HepG2 (cell line): ENCODE data around the gene UBA6. TPM values are rescaled to one million over a fixed set of nuclear protein-coding genes. Genes with fewer than 3 reads are reported as not detected.

ENCODE experiments used
- ZNF205 ChIP-seq: IDR thresholded peaks from 2 replicates; pipeline ENCODE4 v1.6.1; 2018; ENCODE audit warnings: missing biosample characterization, missing genetic modification reagents
- ZNF367 ChIP-seq: sonication (generic); formaldehyde crosslinking; IDR thresholded peaks from 2 replicates; pipeline ENCODE4 v1.4.0; 2020; ENCODE audit warnings: missing genetic modification reagents, borderline replicate concordance
- polyA plus RNA-seq, 8 experiments: library from polyadenylated mRNA; depleted of rRNA in 3 of 8; stranded (reverse) in 7 of 8; unstranded in 1 of 8; fragments of >200 nt; fragmentation: Illumina TruSeq in 4 of 8; extraction: Trizol in 4 of 8; gene quantifications; 2 replicates each; pipeline versions ENCODE4 v1.2.1 to v1.2.3, GENCODE V29; 2011 to 2016; ENCODE audit warnings: low read depth in 4 of 8, missing spikeins in 1 of 8, mixed read lengths in 1 of 8; ENCODE audit not compliant: insufficient read depth in 1 of 8
- total RNA-seq, 5 experiments: library from RNA; depleted of rRNA; stranded (reverse); fragments of >200 nt; fragmentation: Illumina TruSeq; extraction: Trizol; gene quantifications; 2 replicates each; pipeline ENCODE4 v1.2.3, GENCODE V29; 2016; ENCODE audit warnings: low read depth in 1 of 5
- TF ChIP-seq, protein P1 (sequence below): sonication (generic); formaldehyde crosslinking; conservative IDR thresholded peaks from 2 replicates; pipeline ENCODE4 v1.8.0; 2022; ENCODE audit warnings: low read depth, missing genetic modification reagents
- TF ChIP-seq, protein P2 (sequence below): sonication (generic); formaldehyde crosslinking; conservative IDR thresholded peaks from 2 replicates; pipeline ENCODE4 v1.4.0; 2020; ENCODE audit warnings: missing genetic modification reagents
- TF ChIP-seq, protein P3 (sequence below): sonication (generic); formaldehyde crosslinking; IDR thresholded peaks from 2 replicates; pipeline ENCODE4 v1.4.0; 2020; ENCODE audit warnings: missing genetic modification reagents, borderline replicate concordance

The UBA6 gene
- total and polyA plus RNA-seq, 2 of the 13 experiments (the other 11 are each of a cell fraction or from before 2014, with no cell fraction given): 33.3 to 75.4 TPM

DNA sequence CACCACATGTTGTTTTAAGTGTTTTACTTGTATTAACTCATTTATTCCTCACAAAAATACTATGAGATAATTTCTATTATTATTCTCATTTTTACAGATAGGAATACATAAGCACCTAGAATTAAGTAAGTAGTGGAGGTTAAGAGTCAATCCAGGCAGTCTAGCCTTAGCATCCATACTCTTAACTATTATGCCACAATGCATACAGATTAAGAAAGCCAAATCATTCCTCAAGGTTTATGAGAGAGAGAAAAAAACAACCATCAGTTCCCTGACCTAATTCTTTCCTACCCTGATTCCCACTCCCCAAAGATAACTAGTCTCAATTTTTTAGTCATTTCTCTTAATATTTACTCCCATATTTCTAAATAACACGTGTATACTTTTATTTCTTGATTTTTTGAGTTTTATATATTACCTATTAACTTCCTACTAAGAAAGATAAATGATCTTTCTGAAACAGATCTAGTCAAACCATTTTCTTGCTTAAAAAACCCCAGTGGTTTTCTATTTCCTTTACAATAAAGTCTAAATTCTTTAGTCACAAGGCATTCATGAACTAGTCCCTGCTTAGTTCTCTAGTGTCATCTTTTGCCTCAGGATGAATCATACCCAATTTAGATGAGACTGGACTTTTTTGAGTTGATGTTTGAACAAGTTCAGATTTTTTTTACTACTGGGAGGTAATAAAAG is 16.0 kb downstream of the UBA6 start (continued):
- TF ChIP-seq, protein P1, sequence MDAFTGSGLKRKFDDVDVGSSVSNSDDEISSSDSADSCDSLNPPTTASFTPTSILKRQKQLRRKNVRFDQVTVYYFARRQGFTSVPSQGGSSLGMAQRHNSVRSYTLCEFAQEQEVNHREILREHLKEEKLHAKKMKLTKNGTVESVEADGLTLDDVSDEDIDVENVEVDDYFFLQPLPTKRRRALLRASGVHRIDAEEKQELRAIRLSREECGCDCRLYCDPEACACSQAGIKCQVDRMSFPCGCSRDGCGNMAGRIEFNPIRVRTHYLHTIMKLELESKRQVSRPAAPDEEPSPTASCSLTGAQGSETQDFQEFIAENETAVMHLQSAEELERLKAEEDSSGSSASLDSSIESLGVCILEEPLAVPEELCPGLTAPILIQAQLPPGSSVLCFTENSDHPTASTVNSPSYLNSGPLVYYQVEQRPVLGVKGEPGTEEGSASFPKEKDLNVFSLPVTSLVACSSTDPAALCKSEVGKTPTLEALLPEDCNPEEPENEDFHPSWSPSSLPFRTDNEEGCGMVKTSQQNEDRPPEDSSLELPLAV (CRISPR knock-in tag): no peak
- TF ChIP-seq ZNF367 (CRISPR knock-in tag): no peak
- TF ChIP-seq ZNF205 (CRISPR knock-in tag): no peak
- TF ChIP-seq, protein P2, sequence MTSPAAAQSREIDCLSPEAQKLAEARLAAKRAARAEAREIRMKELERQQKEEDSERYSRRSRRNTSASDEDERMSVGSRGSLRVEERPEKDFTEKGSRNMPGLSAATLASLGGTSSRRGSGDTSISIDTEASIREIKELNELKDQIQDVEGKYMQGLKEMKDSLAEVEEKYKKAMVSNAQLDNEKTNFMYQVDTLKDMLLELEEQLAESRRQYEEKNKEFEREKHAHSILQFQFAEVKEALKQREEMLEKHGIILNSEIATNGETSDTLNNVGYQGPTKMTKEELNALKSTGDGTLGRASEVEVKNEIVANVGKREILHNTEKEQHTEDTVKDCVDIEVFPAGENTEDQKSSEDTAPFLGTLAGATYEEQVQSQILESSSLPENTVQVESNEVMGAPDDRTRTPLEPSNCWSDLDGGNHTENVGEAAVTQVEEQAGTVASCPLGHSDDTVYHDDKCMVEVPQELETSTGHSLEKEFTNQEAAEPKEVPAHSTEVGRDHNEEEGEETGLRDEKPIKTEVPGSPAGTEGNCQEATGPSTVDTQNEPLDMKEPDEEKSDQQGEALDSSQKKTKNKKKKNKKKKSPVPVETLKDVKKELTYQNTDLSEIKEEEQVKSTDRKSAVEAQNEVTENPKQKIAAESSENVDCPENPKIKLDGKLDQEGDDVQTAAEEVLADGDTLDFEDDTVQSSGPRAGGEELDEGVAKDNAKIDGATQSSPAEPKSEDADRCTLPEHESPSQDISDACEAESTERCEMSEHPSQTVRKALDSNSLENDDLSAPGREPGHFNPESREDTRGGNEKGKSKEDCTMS: no peak
- TF ChIP-seq, protein P3, sequence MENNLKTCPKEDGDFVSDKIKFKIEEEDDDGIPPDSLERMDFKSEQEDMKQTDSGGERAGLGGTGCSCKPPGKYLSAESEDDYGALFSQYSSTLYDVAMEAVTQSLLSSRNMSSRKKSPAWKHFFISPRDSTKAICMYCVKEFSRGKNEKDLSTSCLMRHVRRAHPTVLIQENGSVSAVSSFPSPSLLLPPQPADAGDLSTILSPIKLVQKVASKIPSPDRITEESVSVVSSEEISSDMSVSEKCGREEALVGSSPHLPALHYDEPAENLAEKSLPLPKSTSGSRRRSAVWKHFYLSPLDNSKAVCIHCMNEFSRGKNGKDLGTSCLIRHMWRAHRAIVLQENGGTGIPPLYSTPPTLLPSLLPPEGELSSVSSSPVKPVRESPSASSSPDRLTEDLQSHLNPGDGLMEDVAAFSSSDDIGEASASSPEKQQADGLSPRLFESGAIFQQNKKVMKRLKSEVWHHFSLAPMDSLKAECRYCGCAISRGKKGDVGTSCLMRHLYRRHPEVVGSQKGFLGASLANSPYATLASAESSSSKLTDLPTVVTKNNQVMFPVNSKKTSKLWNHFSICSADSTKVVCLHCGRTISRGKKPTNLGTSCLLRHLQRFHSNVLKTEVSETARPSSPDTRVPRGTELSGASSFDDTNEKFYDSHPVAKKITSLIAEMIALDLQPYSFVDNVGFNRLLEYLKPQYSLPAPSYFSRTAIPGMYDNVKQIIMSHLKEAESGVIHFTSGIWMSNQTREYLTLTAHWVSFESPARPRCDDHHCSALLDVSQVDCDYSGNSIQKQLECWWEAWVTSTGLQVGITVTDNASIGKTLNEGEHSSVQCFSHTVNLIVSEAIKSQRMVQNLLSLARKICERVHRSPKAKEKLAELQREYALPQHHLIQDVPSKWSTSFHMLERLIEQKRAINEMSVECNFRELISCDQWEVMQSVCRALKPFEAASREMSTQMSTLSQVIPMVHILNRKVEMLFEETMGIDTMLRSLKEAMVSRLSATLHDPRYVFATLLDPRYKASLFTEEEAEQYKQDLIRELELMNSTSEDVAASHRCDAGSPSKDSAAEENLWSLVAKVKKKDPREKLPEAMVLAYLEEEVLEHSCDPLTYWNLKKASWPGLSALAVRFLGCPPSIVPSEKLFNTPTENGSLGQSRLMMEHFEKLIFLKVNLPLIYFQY (CRISPR knock-in tag): no peak
